HepG2 (cell line): ENCODE measurements around the gene STPG4. TPM values are rescaled to one million over a fixed set of nuclear protein-coding genes. Genes with fewer than 3 reads are reported as not detected.

Experiments used
- CCDC6 ChIP-seq: sonication (generic); formaldehyde crosslinking; IDR thresholded peaks from 2 replicates; pipeline ENCODE4 v1.8.1; 2022; ENCODE audit warnings: mild to moderate bottlenecking, missing genetic modification reagents, moderate library complexity
- ETV5 ChIP-seq: IDR thresholded peaks from 2 replicates; pipeline ENCODE4 v1.6.1; 2018; ENCODE audit warnings: missing biosample characterization, missing genetic modification reagents, inconsistent platforms, borderline replicate concordance
- GLMP ChIP-seq: sonication (generic); formaldehyde crosslinking; IDR thresholded peaks from 2 replicates; pipeline ENCODE4 v1.9.0; 2021; ENCODE audit warnings: missing genetic modification reagents, mild to moderate bottlenecking, borderline replicate concordance
- HNRNPH1 ChIP-seq: fragments of 200-400 bp; formaldehyde crosslinking; optimal IDR thresholded peaks from 2 replicates; pipeline ENCODE3; 2017; ENCODE audit warnings: mild to moderate bottlenecking, low read depth, low read length
- HOXA7 ChIP-seq: sonication (generic); formaldehyde crosslinking; IDR thresholded peaks from 2 replicates; pipeline ENCODE4 v1.8.1; 2022; ENCODE audit warnings: mild to moderate bottlenecking, missing genetic modification reagents, moderate library complexity
- JARID2 ChIP-seq: sonication (generic); formaldehyde crosslinking; IDR thresholded peaks from 2 replicates; pipeline ENCODE4 v1.8.1; 2023; ENCODE audit warnings: missing genetic modification reagents, inconsistent platforms; ENCODE audit not compliant: insufficient replicate concordance
- KIAA2018 ChIP-seq: sonication (generic); formaldehyde crosslinking; IDR thresholded peaks from 2 replicates; pipeline ENCODE4 v1.5.0; 2020; ENCODE audit warnings: mild to moderate bottlenecking, missing genetic modification reagents, borderline replicate concordance
- KLF13 ChIP-seq: sonication (generic); formaldehyde crosslinking; IDR thresholded peaks from 2 replicates; pipeline ENCODE4 v1.4.0; 2020; ENCODE audit warnings: mild to moderate bottlenecking, missing genetic modification reagents
- NCOA5 ChIP-seq: sonication (generic); formaldehyde crosslinking; IDR thresholded peaks from 2 replicates; pipeline ENCODE4 v1.4.0; 2020; ENCODE audit warnings: missing genetic modification reagents
- SIX1 ChIP-seq: sonication (generic); formaldehyde crosslinking; IDR thresholded peaks from 2 replicates; pipeline ENCODE4 v1.4.0; 2020; ENCODE audit warnings: missing genetic modification reagents, borderline replicate concordance
- TBL1XR1 ChIP-seq: fragments of 150-350 bp; IDR thresholded peaks from 2 replicates; pipeline ENCODE4 v1.6.1; 2014; ENCODE audit warnings: borderline replicate concordance, low read length; ENCODE audit not compliant: partially characterized antibody
- ZBTB49 ChIP-seq: sonication (generic); formaldehyde crosslinking; IDR thresholded peaks from 2 replicates; pipeline ENCODE4 v1.4.0; 2020; ENCODE audit warnings: missing genetic modification reagents, borderline replicate concordance
- ZNF567 ChIP-seq: sonication (generic); formaldehyde crosslinking; IDR thresholded peaks from 2 replicates; pipeline ENCODE4 v1.8.1; 2023; ENCODE audit warnings: mild to moderate bottlenecking, missing genetic modification reagents, borderline replicate concordance
- ZNF766 ChIP-seq: sonication (generic); formaldehyde crosslinking; IDR thresholded peaks from 2 replicates; pipeline ENCODE4 v1.5.0; 2020; ENCODE audit warnings: missing genetic modification reagents, borderline replicate concordance
- ZNF777 ChIP-seq: sonication (generic); formaldehyde crosslinking; IDR thresholded peaks from 2 replicates; pipeline ENCODE4 v1.4.0; 2020; ENCODE audit warnings: missing genetic modification reagents
- ZSCAN29 ChIP-seq: sonication (generic); formaldehyde crosslinking; conservative IDR thresholded peaks from 2 replicates; pipeline ENCODE4 v1.4.0; 2020; ENCODE audit warnings: mild to moderate bottlenecking, missing genetic modification reagents
- polyA plus RNA-seq, 8 experiments: library from polyadenylated mRNA; depleted of rRNA in 3 of 8; stranded (reverse) in 7 of 8; unstranded in 1 of 8; fragments of >200 nt; fragmentation: Illumina TruSeq in 4 of 8; extraction: Trizol in 4 of 8; gene quantifications; 2 replicates each; pipeline versions ENCODE4 v1.2.1 to v1.2.3, GENCODE V29; 2011 to 2016; ENCODE audit warnings: low read depth in 4 of 8, missing spikeins in 1 of 8, mixed read lengths in 1 of 8; ENCODE audit not compliant: insufficient read depth in 1 of 8
- total RNA-seq, 5 experiments: library from RNA; depleted of rRNA; stranded (reverse); fragments of >200 nt; fragmentation: Illumina TruSeq; extraction: Trizol; gene quantifications; 2 replicates each; pipeline ENCODE4 v1.2.3, GENCODE V29; 2016; ENCODE audit warnings: low read depth in 1 of 5

Gene STPG4
- total and polyA plus RNA-seq, 2 of the 13 experiments (the other 11 are each of a cell fraction or from before 2014, with no cell fraction given) = 0.11 to 0.15 TPM

GRCh38 chr2:47040651-47041050 is 114.5 kb downstream of the STPG4 start (continued):
- TF ChIP-seq KIAA2018 (CRISPR knock-in tag) (no peak), ZNF766 (no peak; the same call in 1 of the 2 replicates), KLF13 (no peak), SIX1 (CRISPR knock-in tag) (no peak), ZNF777 (CRISPR knock-in tag) (no peak), ZSCAN29 (no peak), CCDC6 (CRISPR knock-in tag) (no peak), ZBTB49 (CRISPR knock-in tag) (no peak), GLMP (CRISPR knock-in tag) (no peak), HNRNPH1 (no peak), ZNF567 (no peak), ETV5 (CRISPR knock-in tag) (no peak), JARID2 (CRISPR knock-in tag) (no peak), TBL1XR1 (no peak), NCOA5 (CRISPR knock-in tag) (no peak), HOXA7 (CRISPR knock-in tag) (no peak)
